ENCODE data around the gene GMNC.

The GMNC gene

GRCh38 chr3:190847436-190847835, 15.1 kb downstream of the GMNC start:
- Mint-ChIP-seq H3K9me3 (no peaks in the 10 kb centered on the region), H3K4me3 (no peak overlapping the region), H3K27me3 (ENCODE audit: low read depth) (no peaks in the 10 kb centered on the region), H3K36me3 (ENCODE audit: low read depth) (no peaks in the 10 kb centered on the region), H3K4me1 (no peaks in the 10 kb centered on the region), H3K27ac (no peak overlapping the region)
- no peak for TF ChIP-seq CTCF (IDR thresholded peaks at IDR 0.05; ENCODE audit: unreplicated experiment in 3 of 3)

GRCh38 chr3:190840146-190840545, 22.3 kb downstream of the GMNC start:
- H3K4me3 Mint-ChIP-seq = no peak overlapping the region
- H3K36me3 Mint-ChIP-seq (ENCODE audit: low read depth) = no peaks in the 10 kb centered on the region
- TF ChIP-seq CTCF (IDR thresholded peaks at IDR 0.05; ENCODE audit: unreplicated experiment in 3 of 3) = no peak
- peaks cover 4% of the 10 kb centered on the region for H3K27me3 Mint-ChIP-seq (ENCODE audit: low read depth)
- H3K4me1 Mint-ChIP-seq = no peaks in the 10 kb centered on the region
- H3K9me3 Mint-ChIP-seq = no peaks in the 10 kb centered on the region
- no peak overlapping the region for H3K27ac Mint-ChIP-seq

GRCh38 chr3:190831225-190831624, 31.3 kb downstream of the GMNC start:
- H3K27ac Mint-ChIP-seq = no peak overlapping the region
- H3K4me3 Mint-ChIP-seq = no peak overlapping the region
- no peaks in the 10 kb centered on the region for H3K4me1 Mint-ChIP-seq
- H3K36me3 Mint-ChIP-seq (ENCODE audit: low read depth) = no peaks in the 10 kb centered on the region
- no peaks in the 10 kb centered on the region for H3K9me3 Mint-ChIP-seq
- TF ChIP-seq CTCF (IDR thresholded peaks at IDR 0.05; ENCODE audit: unreplicated experiment in 3 of 3) = no peak
- no peaks in the 10 kb centered on the region for H3K27me3 Mint-ChIP-seq (ENCODE audit: low read depth)

GRCh38 chr3:190830031-190830430, 32.5 kb downstream of the GMNC start:
- Mint-ChIP-seq H3K27ac (peak overlapping the region in 2 of 3 experiments; percentile 39), H3K27me3 (ENCODE audit: low read depth) (no peaks in the 10 kb centered on the region), H3K36me3 (ENCODE audit: low read depth) (no peaks in the 10 kb centered on the region), H3K4me3 (no peak overlapping the region), H3K9me3 (no peaks in the 10 kb centered on the region), H3K4me1 (no peaks in the 10 kb centered on the region)
- no peak for TF ChIP-seq CTCF (IDR thresholded peaks at IDR 0.05; ENCODE audit: unreplicated experiment in 3 of 3)

GRCh38 chr3:190826018-190826417, 36.5 kb downstream of the GMNC start:
- H3K27ac Mint-ChIP-seq = peak overlapping the region in 2 of 3 experiments; percentile 76 to 85
- H3K36me3 Mint-ChIP-seq (ENCODE audit: low read depth) = no peaks in the 10 kb centered on the region
- peaks cover 2% of the 10 kb centered on the region for H3K9me3 Mint-ChIP-seq
- no peak overlapping the region for H3K4me3 Mint-ChIP-seq
- no peak for TF ChIP-seq CTCF (IDR thresholded peaks at IDR 0.05; ENCODE audit: unreplicated experiment in 3 of 3)
- H3K27me3 Mint-ChIP-seq (ENCODE audit: low read depth) = no peaks in the 10 kb centered on the region
- no peaks in the 10 kb centered on the region for H3K4me1 Mint-ChIP-seq

- no peak overlapping the region for H3K4me3 Mint-ChIP-seq
- peaks cover 2% of the 10 kb centered on the region for H3K9me3 Mint-ChIP-seq
- TF ChIP-seq CTCF (IDR thresholded peaks at IDR 0.05; ENCODE audit: unreplicated experiment in 3 of 3) = no peak
- H3K4me1 Mint-ChIP-seq = no peaks in the 10 kb centered on the region
- H3K27ac Mint-ChIP-seq = peak overlapping the region in 2 of 3 experiments; percentile 76 to 85
- no peaks in the 10 kb centered on the region for H3K36me3 Mint-ChIP-seq (ENCODE audit: low read depth)
- no peaks in the 10 kb centered on the region for H3K27me3 Mint-ChIP-seq (ENCODE audit: low read depth)
Measured at GRCh38 chr3:190825386-190826016, 37.0 kb downstream of the GMNC start.
